HG03175 (cell line): Measurements from ENCODE around the gene DLL3.
"Not testable (repeated sequence)": the region's sequence is repeated elsewhere in the genome, so short reads cannot be mapped to it uniquely, and the experiment has no call there.

ENCODE experiments used
- ATAC-seq: cut with Tn5 transposase; IDR thresholded peaks from one replicate; pipeline ENCODE4 v1.9.1; 2021; ENCODE audit warnings: mild to moderate bottlenecking, moderate library complexity; ENCODE audit not compliant: unreplicated experiment

Gene DLL3, protein sequence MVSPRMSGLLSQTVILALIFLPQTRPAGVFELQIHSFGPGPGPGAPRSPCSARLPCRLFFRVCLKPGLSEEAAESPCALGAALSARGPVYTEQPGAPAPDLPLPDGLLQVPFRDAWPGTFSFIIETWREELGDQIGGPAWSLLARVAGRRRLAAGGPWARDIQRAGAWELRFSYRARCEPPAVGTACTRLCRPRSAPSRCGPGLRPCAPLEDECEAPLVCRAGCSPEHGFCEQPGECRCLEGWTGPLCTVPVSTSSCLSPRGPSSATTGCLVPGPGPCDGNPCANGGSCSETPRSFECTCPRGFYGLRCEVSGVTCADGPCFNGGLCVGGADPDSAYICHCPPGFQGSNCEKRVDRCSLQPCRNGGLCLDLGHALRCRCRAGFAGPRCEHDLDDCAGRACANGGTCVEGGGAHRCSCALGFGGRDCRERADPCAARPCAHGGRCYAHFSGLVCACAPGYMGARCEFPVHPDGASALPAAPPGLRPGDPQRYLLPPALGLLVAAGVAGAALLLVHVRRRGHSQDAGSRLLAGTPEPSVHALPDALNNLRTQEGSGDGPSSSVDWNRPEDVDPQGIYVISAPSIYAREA

DNA sequence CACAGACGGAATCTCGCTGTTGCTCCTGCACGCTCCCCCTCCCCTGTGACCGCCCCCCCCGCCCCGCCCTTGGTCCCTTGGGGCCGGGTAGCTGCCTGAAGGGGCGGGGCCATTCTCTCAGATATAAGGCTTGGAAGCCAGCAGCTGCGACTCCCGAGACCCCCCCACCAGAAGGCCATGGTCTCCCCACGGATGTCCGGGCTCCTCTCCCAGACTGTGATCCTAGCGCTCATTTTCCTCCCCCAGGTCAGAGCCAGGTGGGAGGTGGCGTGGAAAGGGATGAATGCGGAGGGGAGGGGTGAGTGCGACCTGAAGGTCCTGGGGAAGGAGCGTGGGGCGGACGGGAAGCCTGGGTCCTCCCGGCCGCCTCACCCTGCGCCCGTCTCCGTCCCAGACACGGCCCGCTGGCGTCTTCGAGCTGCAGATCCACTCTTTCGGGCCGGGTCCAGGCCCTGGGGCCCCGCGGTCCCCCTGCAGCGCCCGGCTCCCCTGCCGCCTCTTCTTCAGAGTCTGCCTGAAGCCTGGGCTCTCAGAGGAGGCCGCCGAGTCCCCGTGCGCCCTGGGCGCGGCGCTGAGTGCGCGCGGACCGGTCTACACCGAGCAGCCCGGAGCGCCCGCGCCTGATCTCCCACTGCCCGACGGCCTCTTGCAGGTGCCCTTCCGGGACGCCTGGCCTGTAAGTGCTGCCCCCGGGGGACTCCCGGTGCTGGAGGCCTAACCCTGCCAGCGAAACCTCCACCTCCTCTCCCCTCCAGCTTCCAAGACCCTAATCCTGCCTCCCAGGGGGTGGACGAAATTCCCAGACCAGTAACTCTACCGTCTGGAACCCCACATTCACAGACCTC lies at the start of gene DLL3:
Gene DLL3, plus strand, starts transcription at position 150 of the 845 bp plus-strand sequence. Its CDS starts 28 bp downstream, at position 178.
- no peak for ATAC-seq

DNA sequence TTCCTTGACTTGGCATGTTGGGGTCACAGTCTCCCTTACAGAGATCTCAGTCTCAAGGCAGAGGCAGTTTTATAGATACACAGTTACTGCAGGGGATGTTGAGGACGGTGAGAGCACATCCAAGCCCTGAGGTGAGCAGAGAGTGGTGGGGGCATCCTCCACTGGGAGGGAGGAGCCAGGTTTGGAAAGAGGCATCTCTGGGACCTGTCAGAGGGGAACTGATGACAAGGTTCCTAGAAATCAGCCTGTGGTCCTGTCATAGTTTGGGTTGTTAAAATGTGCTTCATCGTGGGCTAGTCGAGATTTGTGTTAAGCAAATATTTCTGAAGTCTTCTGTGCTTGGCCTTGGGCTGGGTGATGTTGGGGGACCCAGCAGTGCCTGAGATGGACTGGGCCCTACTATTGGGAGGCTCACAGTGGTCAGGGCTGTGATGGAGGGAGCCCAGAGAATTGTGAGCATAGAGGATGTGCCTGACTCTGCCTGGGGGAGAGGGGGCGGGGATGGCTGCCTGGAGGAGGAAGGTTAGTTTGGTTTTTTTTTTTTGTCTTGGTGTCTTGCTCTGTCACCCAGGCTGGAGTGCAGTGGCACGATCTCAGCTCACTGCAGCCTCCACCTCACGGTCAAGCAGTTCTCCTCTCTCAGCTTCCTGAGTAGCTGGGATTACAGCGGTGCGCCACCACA lies 49.5 kb upstream of the DLL3 start:
- no peak for ATAC-seq

DNA sequence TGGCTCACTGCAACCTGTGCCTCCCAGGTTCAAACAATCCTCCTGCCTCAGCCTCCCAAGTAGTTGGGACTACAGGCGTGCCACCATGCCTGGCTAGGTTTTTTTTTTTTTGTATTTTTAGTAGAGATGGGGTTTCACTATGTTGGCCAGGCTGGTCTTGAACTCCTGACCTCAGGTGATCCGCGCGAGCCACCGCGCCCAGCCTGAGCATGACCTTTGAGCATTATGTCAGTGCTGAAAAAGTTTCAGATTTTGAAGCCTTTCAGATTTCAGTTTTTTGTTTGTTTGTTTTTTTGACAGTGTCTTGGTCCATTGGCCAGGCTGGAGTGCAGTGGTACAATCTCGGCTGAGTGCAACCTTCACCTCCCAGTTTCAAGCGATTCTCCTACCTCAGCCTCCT lies 47.5 kb upstream of the DLL3 start:
- ATAC-seq: not testable (repeated sequence)

DNA sequence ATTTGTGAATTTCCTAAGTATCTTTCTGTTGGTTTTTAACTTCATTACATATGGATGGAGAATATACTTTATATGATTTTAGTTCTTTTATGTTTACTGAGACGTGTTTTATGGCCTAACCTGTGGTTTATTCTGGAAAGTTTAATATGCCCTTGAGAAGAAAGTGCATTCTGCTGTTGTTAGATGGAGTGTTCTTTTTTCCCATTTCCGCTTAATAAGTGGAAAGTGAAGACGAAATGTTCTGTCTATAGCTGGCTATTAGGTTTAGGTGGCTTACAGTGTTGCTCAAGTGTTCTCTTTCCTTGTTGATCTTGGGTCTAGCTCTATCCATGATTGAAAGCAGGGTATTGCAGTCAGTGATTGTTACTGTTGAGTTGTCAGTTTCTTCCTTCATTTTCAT lies 35.3 kb upstream of the DLL3 start:
- ATAC-seq: no peak

DNA sequence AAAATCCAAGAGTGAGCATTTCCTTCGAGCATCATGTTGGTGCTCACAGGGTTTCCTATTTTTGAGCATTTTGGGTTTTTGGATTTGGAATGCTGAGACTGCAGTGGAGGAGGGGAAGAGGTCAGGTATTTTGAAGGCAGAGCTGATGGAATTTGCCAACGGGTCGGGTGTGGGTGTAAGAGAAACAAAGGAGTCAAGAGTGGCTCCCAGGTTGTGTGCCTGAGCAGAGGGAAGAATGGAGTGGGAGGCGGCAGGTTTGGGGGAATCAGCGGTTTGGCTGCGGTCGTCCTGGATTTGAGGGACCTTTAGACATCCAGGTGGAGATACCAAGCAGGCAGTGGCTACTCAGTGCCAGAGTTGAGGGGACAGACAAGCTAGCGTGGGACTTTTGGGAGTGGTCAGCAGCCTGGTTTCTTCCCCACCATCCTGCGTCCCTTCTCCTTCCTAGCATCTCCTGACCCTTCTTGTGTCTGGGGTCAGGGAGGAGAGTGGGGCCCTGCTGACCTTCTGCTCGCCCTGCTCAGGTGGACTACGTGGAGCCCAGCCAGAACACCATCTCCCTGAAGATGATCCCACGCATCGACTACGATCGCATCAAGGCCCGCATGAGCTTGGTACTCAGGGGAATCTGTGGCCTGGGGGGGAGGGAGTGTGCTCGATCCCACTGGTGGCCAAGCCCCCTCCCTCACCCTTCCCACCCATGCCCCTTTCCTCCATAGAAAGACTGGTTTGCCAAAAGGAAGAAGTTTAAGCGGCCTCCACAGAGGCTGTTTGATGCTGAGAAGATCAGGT lies 32.6 kb upstream of the DLL3 start:
- no peak for ATAC-seq

DNA sequence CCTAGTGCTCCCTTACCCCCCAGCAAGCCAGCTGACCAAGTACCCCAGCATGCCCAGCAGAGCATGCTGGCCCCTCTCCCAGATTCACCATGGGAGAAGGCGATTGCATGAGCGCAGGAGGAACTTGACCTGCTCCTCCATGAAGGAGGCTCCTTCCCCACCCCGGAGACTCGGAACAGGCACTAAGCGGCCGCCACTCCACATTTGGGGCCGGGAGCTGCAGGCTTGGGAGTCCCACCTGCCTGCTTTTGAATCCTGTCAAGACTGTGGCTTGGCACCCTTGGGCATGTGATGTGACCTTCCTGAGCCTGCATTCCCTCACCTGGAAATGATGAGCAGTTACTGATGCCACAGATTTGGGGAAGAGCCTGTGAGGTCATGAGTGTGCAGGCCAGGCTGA lies 30.8 kb upstream of the DLL3 start:
- ATAC-seq: no peak

DNA sequence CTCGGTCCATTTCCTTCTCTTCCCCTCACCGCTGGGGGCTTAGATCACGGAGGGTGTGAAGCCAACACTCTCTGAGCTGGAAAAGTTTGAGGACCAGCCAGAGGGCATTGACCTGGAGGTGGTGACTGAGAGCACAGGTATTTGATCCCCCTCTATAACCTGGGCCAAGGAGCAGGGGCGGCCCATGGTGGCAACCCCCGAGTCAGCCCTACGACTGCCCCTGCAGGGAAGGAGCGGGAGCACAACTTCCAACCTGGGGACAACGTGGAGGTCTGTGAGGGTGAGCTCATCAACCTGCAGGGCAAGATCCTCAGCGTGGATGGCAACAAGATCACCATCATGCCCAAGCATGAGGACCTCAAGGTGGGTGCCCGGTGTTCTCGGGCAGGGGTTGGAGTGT lies 29.7 kb upstream of the DLL3 start:
- ATAC-seq: no peak

DNA sequence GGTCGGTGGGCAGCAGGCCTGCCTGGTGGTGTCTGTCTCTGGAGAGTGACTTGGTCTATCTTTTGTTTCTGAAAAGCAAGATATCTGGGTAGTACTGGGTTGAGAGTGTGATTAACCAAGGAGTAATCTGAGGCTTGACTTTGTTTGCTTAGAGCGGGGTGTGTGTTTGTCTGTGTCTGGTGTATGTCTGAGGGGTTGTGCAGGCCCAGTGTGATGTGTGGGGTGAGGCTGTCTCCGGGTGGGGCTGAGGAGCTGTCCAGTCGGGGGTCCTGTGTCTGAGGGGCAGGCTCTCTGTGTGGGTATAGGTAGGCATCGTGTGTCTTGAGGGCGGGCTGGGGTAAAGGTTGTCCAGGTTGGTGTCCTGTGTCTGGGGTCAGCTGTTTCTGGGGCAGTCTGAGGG lies 29.2 kb upstream of the DLL3 start:
- no peak for ATAC-seq

DNA sequence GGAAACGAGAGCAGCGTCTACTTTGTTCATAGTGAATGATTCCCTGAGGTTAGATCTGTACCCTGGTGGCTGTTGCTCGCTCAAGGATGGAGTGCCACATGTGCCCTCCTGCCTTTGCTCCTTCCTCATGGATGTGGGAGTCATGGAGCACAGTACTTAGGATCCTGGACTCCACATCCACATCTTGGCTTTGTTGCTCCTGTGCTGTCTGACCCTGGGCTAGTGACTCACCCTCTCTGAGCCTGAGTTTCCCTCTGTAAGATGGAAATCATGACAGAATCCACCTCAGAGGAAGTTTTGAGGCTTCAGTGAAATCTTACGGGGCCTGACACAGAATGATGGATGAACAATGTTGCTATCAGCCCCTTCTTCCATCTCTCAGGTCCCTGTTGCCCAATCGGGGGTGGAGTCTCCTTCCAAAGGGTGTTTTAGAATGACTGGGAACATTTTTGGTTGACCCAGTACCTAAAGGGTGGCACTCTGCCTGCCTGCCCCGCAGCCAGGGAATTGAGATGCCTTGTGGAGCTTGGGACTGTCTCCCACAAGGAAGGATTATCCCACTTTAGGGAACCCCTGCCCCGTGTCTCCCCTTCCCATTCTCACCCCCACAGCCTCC lies 27.9 kb upstream of the DLL3 start:
- ATAC-seq: no peak

DNA sequence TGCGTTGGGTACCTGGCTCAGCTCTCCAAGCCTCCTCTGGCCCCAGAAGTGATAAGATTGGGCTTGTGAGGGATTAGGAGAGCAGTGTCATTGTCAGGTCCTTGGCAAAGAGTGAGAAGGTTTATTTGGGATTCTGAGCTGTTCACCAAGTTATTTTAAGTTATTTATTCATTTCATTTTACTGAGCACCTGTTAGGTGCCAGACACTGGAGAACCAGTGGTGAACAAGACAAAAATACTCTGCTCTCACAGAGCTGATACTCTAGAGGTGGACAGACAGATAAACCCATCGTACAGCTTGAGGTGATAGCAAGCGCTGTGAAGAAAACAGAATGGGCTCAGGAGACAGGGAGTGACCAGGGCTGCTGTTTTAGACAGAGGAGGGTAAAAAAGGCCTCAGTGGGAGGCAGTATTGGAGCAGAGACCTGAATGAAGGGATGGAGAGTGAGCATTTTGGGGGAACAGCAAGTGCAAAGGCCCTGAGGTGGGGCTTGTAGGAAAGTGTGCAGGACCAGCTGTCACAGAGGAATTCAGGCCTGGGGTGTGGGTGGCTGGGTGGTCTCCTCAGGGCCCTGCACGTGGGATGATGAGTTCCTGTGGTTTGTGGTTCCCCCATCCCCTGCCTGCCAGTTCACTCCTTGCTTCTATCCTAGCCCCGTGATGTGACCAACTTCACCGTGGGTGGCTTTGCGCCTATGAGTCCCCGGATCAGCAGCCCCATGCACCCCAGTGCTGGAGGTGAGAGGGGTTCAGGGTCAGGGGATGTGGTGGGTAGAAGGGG lies 26.8 kb upstream of the DLL3 start:
- no peak for ATAC-seq

DNA sequence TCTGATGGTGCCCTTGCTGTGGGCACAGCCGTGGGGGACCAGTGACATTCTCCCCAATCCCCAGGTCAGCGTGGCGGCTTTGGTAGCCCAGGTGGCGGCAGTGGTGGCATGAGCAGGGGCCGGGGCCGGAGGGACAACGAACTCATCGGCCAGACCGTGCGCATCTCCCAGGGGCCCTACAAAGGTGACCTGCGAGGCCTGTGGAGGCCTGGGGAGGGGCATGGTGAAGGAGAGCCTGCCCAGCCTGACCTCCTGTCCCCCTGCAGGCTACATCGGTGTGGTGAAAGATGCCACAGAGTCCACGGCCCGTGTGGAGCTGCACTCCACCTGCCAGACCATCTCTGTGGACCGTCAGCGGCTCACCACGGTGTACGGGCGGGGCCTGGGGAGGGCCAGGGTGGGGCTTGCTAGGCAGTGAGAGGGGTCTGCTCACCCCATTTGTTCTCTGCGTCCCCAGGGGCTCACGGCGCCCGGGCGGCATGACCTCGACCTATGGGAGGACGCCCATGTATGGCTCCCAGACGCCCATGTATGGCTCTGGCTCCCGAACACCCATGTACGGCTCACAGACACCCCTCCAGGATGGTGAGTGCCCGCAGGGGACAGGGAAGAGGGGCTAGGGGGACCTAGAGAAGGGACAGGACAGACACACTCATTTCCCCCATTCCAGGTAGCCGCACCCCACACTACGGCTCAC lies 25.9 kb upstream of the DLL3 start:
- ATAC-seq: no peak

DNA sequence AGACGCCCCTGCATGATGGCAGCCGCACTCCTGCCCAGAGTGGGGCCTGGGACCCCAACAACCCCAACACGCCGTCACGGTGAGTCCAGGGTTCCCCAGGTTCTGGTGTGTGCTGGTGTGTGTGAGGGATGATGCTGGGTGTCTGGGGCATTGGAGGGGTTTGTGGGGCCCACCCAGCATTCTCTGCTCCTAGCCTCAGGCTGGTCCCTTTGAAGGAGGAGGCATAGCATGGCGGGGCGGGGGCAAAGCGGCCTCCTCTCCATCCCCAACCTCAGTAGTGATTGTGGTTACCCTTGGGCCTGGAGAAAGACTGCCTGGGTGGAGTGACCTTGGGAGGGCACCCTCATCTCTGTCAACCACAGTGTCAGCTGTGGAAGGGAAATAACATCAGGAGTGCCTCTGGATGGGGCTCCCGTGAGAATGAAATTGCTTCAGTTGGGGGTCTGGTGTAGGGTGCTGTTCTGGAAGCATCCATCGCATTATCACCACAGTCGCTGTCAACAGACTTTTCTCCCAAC lies 25.2 kb upstream of the DLL3 start:
- ATAC-seq: no peak

DNA sequence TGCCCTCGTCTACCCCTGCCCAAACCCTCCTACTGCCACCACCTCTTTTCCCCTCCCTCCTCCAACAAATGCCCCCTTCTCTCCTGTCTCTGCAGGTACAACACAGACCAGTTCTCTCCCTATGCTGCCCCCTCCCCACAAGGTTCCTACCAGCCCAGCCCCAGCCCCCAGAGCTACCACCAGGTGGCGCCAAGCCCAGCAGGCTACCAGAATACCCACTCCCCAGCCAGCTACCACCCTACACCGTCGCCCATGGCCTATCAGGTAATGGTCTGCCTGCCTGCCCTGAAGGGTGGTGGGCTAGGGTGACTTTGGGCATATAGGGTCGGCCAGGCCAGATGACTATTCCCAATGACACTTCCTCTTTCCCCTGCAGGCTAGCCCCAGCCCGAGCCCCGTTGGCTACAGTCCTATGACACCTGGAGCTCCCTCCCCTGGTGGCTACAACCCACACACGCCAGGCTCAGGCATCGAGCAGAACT lies 24.6 kb upstream of the DLL3 start:
- ATAC-seq: no peak

DNA sequence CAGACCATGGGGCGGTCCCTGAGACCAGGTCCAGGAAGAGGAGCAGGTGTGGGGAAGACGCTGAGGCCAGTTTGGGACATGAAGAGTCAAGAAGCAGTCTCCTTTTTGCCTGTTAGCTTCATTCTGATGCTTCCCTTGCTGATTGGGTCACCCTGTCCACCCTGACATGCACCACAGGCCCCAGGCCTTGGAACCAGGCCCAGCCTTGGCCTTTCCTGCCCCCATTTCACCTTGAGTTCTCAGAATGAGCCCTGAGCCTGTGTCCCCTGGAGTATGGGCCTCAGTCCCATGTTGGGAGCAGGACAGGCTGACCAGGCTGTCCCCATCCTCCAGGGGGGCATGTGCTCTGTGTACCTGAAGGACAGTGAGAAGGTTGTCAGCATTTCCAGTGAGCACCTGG lies 23.0 kb upstream of the DLL3 start:
- ATAC-seq: no peak

DNA sequence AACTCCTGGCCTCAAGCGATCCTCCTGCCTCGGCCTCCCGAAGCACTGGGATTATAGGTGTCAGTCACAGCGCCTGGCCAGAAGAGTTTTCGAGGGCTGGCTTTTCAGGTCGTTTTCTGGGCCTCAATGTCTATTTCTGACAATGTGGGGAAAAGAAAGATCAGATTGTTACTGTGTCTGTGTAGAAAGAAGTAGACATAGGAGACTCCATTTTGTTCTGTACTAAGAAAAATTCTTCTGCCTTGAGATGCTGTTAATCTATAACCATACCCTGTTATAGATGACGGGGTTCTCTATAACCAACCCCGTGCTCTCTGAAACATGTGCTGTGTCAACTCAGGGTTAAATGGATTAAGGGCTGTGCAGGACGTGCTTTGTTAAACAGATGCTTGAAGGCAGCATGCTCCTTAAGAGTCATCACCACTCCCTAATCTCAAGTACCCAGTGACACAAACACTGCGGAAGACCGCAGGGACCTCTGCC lies 19.4 kb upstream of the DLL3 start:
- ATAC-seq: not testable (repeated sequence)

DNA sequence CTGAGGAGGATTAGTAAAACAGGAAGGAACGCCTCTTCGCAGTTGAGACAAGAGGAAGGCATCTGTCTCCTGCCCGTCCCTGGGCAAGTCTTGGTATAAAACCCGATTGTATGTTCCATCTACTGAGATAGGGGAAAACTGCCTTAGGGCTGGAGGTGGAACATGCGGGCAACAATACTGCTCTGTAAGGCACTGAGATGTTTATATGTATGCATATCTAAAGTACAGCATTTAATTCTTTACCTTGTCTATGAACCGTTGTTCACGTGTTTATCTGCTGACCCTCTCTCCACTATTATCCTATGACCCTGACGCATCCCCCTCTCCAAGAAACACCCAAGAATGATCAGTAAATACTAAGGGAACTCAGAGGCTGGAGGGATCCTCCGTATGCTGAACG lies 18.8 kb upstream of the DLL3 start:
- no peak for ATAC-seq

DNA sequence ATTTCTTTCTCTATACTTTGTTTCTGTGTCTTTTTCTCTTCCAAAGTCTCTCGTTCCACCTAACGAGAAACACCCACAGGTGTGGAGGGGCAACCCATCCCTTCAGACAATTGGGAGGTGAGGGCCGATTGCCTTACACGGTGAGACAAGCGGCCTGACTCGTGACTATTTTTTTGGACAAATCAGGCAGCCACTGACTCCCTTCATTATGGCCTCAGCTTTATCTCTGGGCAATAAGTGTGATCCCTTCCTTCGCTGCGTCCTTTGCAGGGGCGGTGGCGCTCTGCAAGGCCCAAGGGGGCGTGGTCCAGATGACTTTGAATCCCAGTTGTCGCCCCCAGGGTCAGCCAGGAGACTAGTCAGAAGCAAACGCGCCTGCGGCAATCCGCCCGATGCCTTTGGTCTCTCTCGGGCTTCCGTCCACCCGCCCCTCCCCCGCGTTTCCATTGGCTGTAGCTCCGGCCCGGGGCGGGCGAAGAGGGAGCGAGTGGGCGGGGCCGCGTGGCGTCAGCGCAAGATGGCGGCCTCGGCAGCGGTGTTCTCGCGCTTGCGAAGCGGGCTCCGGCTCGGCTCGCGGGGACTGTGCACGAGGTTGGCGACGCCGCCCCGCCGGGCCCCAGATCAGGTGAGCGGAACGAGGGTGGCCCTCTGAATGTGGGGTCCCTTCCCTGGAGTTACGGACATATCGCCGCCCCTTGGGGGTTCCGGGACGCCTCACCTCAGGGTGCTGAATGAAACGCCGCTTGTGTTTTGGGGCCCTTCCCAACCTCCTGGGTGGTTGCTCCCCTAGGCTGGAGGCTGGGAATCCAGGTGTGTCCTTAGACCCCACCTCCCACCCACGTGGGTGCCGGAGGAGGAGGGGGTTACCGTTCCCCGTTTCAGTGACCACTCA lies 18.2 kb upstream of the DLL3 start, which contains the start of gene TIMM50:
Gene TIMM50, plus strand, starts transcription at position 502 of the 892 bp plus-strand sequence. Its CDS starts 16 bp downstream, at position 518.
- ATAC-seq: peak; percentile 90
